ENCODE results near the gene ZNF785. TPM values are rescaled to one million over a fixed set of nuclear protein-coding genes. Genes with fewer than 3 reads are reported as not detected.
"Not testable (repeated sequence)": the region's sequence is repeated elsewhere in the genome, so short reads cannot be mapped to it uniquely, and the experiment has no call there.

The ZNF785 gene
- total RNA-seq, 1 donor from 2014 or later: 17.3 TPM

- no peak for DNase-seq (ENCODE audit: low spot score)
Observed at GRCh38 chr16:30565984-30566383, 19.5 kb downstream of the ZNF785 start.

DNA sequence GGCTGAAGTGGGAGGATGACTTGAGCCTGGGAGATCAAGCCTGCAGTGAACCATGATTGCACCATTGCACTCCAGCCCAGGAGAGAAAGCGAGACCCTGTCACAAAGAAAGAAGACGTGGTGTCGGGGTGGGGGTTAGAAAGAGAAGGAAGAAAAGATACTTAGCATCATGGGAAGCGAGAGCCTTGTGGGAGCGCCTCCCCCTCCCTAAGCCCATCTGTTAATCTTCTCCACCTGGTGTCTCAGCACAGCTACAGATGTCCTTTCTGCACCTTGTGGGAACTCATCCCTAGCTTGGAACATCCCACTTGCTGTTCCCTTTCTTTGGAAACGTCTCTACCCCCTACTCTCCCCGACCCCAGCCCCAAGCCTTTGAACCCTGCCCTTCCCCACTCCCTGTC lies 20.0 kb downstream of the ZNF785 start:
- no peak for DNase-seq (ENCODE audit: low spot score)

GRCh38 chr16:30562021-30562420 lies 23.5 kb downstream of the ZNF785 start:
- no peak for DNase-seq (ENCODE audit: low spot score)

DNA sequence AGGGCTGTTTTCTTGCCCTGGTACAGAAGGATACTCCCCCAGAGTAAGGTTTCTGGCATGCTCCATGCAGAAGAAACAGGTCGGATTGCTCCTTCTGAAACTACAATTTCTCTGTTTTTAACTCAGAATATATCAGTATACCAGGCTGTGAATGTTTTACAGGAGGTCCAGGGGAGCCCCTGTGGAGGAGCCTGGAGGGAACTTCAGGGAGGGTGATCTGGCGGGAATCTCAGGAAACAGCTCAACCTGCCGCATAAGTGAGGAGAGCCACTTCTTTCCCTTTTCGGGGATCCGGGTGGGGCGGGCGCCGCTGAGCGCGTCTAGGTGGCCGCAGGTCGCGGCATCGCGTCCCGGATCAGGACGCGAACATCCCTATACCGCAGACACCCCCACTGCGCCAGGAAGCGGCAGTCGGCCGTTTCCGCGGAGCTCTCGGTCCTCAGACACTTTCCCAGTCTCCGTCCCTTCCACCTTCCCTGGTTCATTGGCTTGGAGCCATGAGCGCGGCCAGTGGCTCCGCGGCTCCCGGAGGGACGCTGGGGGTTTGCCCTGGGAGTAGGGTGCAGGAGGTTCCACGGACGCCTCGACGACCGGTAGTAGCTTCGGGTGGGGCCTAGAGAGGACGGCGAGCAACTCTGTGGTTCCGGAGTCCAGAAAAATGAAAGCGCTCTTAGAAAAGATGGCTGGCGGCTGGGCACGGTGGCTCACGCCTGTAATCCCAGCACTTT lies 24.2 kb downstream of the ZNF785 start:
- DNase-seq (ENCODE audit: low spot score): no peak

- no peak for DNase-seq (ENCODE audit: low spot score)
Observed at GRCh38 chr16:30559690-30560089, 25.8 kb downstream of the ZNF785 start.

DNA sequence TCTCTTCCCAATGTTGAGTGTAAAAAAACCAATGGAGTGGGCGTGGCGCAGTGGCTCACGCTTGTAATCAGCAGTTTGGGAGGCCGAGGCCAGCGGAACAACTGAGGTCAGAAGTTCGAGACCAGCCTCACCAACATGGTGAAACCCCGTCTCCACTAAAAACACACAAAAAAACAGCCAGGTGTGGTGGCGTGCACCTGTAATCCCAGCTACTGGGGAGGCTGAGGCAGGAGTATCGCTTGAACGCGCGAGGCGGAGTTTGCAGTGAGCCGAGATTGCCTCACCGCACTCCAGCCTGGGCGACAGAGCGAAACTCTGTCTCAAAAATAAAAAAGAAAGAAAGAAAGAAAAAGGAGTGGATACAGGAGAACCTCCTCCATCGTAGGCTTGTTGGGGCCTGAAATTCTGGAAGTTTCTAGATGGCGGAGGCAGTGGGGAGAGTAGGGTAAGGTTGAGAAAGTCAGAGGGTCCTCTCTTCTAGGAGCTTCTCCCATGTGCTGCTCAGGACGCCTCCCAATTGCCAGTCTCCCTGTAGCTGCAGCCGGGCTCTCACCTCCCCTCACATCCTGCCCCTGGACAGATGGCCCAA lies 26.6 kb downstream of the ZNF785 start:
- DNase-seq (ENCODE audit: low spot score): no peak

DNA sequence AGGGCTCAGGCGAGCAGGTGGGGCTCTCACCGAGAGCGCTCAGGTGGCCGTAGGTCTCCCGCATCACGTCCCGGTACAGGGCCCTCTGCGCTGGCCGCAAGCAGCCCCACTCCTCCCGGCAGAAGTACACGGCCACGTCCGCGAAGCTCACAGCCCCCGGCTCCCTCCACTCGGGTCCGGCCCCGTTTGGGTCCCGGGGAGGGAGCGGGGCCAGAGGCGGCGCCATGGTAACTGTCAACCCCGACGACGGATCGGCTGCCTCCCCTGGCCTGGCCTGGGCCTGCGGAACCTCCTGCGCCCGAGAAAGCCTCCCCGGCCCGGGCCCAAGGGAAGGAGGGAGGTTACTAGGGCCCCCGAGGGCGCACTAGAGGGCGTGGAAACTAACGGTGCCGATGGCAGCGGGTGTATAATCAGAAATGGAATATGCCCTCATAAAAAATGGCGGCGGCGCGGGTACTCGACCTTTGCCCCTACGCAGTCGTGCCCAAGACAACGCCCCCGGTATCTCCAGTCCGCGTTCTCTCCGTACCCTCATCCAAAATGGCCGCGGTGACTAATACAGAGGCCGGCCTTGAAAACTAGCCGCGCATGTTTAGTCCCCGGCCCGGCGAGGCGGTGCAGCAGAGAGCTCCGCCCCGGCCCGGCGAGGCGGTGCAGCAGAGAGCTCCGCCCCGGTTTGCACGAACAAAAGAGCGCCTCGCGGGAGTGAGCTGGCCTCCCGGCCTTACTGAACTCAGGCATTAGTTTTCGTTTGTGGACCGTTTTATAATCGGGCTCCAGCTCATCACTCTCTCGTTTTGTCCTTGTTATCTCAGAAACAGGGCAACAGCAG lies 27.3 kb downstream of the ZNF785 start, which contains the start of gene ZNF764:
ZNF764 (minus strand) TSS at position 418 of the 832 bp plus-strand sequence; CDS start at position 226, 192 bp downstream.
- DNase-seq (ENCODE audit: low spot score): peak; percentile 99

DNA sequence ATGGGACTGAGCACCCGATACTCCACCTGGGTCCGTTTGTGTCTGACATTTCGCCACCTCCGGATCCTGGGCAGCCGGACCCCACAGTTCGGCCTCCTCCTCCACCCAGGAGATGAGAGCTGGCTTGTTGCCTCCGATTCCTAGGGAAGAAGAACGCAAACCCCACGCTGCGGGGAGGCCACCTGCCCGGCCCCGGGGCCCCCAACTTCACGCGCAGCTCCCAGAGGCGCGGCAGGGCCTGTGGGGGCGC lies 27.9 kb downstream of the ZNF785 start:
- DNase-seq (ENCODE audit: low spot score): no peak

DNA sequence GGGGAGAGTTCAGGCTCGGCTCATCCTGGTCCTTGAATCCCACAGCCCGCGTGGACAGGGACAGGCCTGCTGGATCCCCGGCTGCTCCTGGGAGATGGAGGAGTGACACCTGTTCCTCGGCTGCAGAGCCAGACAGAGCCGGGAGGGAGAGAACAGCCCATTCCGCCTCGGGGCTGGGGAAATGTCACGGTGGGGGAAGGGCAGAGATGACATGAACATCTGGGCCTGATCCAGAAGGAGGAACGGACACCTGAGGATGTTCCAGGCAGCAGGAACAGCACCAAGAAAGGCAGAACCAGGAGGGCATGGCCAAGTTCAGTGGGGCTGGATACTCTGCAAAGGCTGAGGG lies 29.4 kb downstream of the ZNF785 start:
- DNase-seq (ENCODE audit: low spot score): no peak

- DNase-seq (ENCODE audit: low spot score): no peak
Observed at GRCh38 chr16:30555315-30556124, 30.0 kb downstream of the ZNF785 start.

DNA sequence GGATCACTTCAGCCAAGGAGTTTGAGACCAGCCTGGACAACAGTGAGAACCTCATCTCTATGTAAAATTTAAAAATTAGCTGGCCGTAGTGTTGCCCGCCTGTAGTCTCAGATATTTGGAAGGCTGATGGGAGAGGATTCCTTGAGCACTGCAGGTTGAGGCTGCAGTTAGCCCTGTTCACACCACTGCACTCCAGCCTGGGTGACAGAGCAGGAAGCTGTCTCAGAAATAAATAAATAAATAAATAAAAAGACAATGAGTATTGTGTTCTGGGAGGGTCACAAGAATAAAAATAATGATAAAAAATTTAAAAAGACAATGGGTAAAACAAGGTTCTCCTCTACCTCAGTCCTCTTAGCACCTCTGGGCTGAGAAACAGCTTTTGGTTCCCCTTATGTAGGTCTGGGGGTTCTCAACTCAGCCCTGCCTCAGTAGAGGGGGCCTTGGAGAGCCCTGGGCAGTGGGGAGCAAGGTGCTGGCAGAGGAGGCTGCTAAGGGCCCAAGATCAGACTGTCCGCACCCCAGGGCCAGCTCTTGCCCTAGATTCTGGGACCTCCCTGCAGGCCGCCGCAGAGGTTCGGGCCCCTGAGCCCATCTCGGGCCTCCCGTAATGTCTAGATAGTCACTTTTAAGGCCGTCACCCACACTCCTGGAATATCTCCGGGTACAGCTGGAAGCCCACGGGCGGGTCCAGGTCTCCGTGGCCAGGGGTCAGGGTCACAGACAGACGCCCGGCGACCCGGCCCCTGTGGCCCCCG lies 30.8 kb downstream of the ZNF785 start:
- no peak for DNase-seq (ENCODE audit: low spot score)

DNA sequence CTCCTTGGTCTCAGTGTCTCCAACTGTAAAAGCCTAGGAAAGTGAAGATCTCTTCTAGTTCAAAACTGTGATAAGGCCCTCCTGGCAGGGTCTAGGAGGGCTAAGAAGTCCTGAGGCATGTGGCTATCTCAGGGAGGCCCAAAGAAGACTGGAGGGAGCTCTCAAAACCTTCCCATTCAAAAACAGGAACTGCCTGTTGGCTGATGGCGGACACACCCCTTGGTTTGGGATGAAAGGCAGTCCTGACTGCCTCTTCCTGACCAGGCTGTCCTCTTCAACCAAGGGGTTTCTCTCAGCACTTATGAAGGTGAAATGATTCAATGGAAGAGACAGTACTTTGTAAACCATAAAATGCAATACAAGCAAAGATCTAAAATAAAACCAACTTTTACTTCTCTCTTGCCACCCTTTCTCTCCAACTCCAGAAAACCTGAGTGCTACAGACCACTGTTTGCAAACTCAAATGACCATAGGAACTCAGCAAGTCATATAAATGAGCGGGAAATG lies 32.1 kb downstream of the ZNF785 start:
- DNase-seq (ENCODE audit: low spot score): no peak

DNA sequence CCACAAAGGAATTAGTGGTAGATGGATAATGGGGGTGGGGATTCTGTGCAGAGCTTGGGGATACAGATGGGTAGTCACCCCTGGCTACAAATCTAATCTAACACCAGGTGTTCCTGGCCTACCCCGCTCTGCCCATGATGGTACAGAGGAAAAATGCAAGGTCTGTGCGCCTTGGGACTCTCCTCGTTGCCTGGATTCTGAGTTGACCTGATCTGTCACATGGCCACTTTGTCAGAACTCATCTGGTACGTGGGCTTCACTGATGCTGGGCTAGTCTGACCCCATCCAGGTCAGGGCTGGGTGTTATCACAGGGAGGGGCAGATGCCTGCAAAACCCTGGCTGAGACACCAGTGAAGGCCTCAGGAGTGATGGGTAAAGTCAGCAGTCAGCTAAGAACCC lies 32.5 kb downstream of the ZNF785 start:
- no peak for DNase-seq (ENCODE audit: low spot score)

GRCh38 chr16:30551781-30552180 lies 33.7 kb downstream of the ZNF785 start:
- no peak for DNase-seq (ENCODE audit: low spot score)

- DNase-seq (ENCODE audit: low spot score): no peak
Observed at GRCh38 chr16:30548416-30549253, 36.9 kb downstream of the ZNF785 start.

- DNase-seq (ENCODE audit: low spot score): no peak
Observed at GRCh38 chr16:30546115-30546514, 39.4 kb downstream of the ZNF785 start.

DNA sequence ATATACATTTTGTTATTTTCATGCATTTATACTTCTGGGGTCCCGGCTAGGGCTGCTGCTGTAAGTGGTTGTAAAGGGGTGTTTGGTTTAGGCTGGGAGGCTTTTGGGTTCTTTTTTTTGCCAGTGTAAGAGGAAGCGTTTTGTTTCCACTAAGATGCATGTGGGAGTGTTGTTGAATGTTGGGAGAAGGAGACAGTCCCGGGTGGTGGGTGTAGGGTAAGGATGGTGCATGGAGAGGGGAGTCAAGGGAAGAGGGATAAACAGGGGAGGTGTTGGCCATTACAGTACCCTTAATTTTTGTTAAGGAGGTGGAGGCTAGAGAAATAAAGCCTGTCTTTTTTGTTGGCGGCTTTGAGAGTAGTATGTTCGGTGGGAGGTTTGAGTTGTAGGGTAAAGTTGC lies 42.4 kb downstream of the ZNF785 start:
- DNase-seq (ENCODE audit: low spot score): no peak

DNA sequence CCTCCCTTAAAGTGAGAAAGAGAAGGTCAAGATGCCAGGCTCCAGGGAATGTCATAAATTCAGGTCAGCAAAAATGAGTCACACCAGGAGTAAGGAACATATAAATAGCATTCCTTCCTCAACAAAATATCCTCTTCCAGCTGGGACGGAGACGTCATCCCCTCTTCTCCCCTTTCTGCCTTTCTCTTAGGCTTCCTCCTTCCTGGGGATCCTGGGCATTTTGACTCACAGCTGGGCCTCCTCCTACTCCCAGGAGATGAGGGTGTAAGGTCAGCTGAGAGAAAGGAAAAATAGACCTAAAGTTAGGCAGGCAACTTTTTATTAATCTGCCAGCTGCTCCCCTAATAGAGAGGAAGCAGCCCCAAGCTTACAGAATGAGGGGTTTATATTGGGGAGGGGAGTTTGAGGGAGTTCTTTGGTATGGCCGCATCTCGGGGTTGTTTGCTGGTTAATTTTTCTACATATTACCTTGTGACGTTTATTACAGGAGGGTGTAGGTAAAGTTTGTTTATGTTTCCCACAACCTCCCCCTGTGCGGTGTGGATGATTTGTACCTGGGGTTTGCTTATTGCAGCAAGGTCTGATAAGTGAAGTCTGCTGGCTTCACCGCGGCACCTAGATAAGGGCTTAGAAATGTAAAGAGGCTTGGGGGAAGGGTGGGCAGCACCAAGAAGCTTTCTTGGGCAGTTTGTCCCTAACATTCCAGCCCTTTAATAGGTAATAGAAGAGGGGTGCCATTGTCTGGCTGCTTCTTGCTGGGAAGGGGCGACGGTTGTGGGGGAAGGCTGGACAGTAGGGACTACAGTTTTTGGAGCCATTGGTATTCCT lies 43.8 kb downstream of the ZNF785 start:
- peak; percentile 65 for DNase-seq (ENCODE audit: low spot score)

DNA sequence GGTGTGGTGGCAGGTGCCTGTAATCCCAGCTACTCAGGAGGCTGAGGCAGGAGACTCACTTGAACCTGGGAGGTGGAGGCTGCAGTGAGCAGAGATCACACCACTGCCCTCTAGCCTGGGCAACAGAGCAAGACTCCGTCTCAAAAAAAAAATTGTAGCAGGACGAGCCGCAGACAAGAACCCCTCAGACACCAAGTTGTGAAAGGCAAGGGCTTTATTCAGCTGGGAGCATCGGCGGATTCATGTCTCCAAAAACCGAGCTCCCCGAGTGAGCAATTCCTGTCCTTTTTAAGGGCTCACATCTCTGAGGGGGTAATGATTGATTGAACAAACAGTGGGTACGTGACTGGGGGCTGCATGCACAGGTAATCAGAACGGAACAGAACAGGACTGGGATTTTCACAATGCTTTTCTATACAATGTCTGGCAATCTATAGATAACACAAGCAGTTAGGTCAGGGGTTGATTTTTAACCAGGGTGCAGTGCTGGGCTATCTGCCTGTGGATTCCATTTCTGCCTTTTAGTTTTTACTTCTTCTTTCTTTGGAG lies 44.5 kb downstream of the ZNF785 start:
- DNase-seq (ENCODE audit: low spot score): not testable (repeated sequence)
